Stimulated activated CD8-positive, alpha-beta memory T cell treated with anti-CD3 and anti-CD28 coated beads, Interleukin-12 subunit alpha, Interleukin-12 subunit beta, amount 100 ng/mL, for 4 hours (primary cell): ENCODE measurements around the gene S1PR1.
"Not testable (repeated sequence)": the region's sequence is repeated elsewhere in the genome, so short reads cannot be mapped to it uniquely, and the experiment has no call there.

Source experiments
- DNase-seq: peaks from one replicate; pipeline ENCODE4 v3.0.0-alpha.2; 2020; ENCODE audit warnings: low read depth

S1PR1 gene

GRCh38 chr1:101219924-101220870 is 16.6 kb upstream of the S1PR1 start:
- no peak for DNase-seq

GRCh38 chr1:101220906-101221305 is 15.9 kb upstream of the S1PR1 start:
- DNase-seq, result no peak

- DNase-seq, result no peak
Observed at GRCh38 chr1:101221945-101222429, 14.8 kb upstream of the S1PR1 start.

GRCh38 chr1:101227837-101228236 is 9.0 kb upstream of the S1PR1 start:
- DNase-seq, result no peak

- DNase-seq, result no peak
Observed at GRCh38 chr1:101228424-101229134, 8.2 kb upstream of the S1PR1 start.

- DNase-seq, result not testable (repeated sequence)
Observed at GRCh38 chr1:101232182-101232581, 4.6 kb upstream of the S1PR1 start.

- no peak for DNase-seq
Observed at GRCh38 chr1:101233495-101233894, 3.3 kb upstream of the S1PR1 start.

- DNase-seq, result no peak
Observed at GRCh38 chr1:101235216-101235695, 1.6 kb upstream of the S1PR1 start.

- peak; percentile 29 for DNase-seq
Observed at GRCh38 chr1:101235696-101236515, 913 bp upstream of the S1PR1 start.

- DNase-seq, result no peak
Observed at GRCh38 chr1:101237229-101237837, 514 bp downstream of the S1PR1 start.

- DNase-seq, result peak; percentile 29
Observed at GRCh38 chr1:101238031-101238628, 1.3 kb downstream of the S1PR1 start.

GRCh38 chr1:101238681-101239094 is 1.9 kb downstream of the S1PR1 start:
- DNase-seq, result peak; percentile 62

GRCh38 chr1:101239095-101240040 is 2.5 kb downstream of the S1PR1 start:
- peak; percentile 37 for DNase-seq

GRCh38 chr1:101240041-101240430 is 3.2 kb downstream of the S1PR1 start:
- no peak for DNase-seq

- no peak for DNase-seq
Observed at GRCh38 chr1:101241485-101242225, 4.8 kb downstream of the S1PR1 start.

- DNase-seq, result no peak
Observed at GRCh38 chr1:101242324-101243050, 5.7 kb downstream of the S1PR1 start.

GRCh38 chr1:101243751-101244150 is 6.9 kb downstream of the S1PR1 start:
- DNase-seq, result no peak

GRCh38 chr1:101244842-101245241 is 8.0 kb downstream of the S1PR1 start:
- no peak for DNase-seq
